Activated CD8-positive, alpha-beta memory T cell treated with anti-CD3 and anti-CD28 coated beads, Interleukin-2, amount 50 U/mL, for 1 hour (primary cell): ENCODE data around the gene PIR.
A peak's percentile ranks its signal among the peaks of the same experiment; 100 is the strongest.

Experiments
- DNase-seq: peaks from one replicate; pipeline ENCODE4 v3.0.0-alpha.2; 2020; ENCODE audit errors: extremely low read depth

PIR gene

GRCh38 chrX:15349046-15349445, 144.1 kb downstream of the PIR start:
- no peak for DNase-seq

GRCh38 chrX:15345976-15346375, 147.2 kb downstream of the PIR start:
- DNase-seq, result no peak

GRCh38 chrX:15344106-15344505, 149.0 kb downstream of the PIR start:
- no peak for DNase-seq

- DNase-seq, result no peak
These were observed 150.1 kb downstream of the PIR start for GRCh38 chrX:15343075-15343476.

GRCh38 chrX:15340867-15341266, 152.3 kb downstream of the PIR start:
- no peak for DNase-seq

- DNase-seq, result peak; percentile 38
These were observed 157.1 kb downstream of the PIR start for GRCh38 chrX:15336023-15336413.

GRCh38 chrX:15335135-15336022, 157.8 kb downstream of the PIR start, which contains the start of gene PIGA:
PIGA (minus strand) TSS chrX:15335523; CDS start chrX:15331930, 3,593 bp downstream.
- peak; percentile 71 for DNase-seq
